HG03354 (cell line): ENCODE results near the gene TPD52L3.

ENCODE experiments used
- ATAC-seq: cut with Tn5 transposase; IDR thresholded peaks from one replicate; pipeline ENCODE4 v1.9.1; 2021; ENCODE audit warnings: mild to moderate bottlenecking; ENCODE audit not compliant: unreplicated experiment, poor library complexity, severe bottlenecking

The TPD52L3 gene

DNA sequence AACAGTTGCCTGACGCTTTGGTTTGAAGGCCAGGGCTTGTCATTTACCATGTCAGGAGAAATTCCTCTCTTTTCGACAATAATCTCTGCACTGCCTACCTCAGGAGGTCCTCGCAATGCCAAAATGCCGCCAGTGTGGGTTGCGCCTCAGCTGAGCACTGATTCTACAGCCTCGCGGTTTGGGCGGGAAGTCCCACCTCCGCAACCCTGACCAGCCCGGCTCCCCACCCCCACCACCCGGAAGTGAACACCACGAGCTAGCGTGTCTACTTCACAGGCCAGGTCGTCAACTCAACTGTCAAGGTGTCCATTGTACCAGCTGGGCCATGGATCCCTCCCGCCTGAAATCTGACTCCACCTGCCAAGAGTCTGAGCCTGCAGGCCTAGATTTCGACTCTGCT, at the start of gene TPD52L3:
Gene TPD52L3, plus strand, starts transcription at position 273 of the 400 bp plus-strand sequence. CDS start 221 bp downstream, outside the sequence.
- no peak for ATAC-seq

DNA sequence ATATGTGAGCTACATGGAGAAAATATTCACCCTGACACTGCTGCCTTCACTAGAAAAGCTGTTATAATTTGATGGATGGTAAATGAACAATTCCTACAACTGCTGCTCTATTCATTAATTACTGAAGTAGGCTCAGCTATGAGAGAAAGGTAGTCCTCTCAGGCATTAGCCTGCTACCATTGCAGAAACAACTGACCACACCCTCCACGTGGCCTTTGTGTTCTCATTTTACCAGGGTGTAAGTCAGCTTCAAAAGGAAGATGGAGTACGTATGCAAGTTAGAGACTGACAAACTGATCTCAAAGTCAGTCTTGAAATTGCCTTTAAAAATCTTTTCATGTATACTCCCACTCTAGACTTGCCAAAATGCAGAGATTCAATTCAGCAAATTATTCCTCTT, 26.3 kb upstream of the TPD52L3 start:
- no peak for ATAC-seq

DNA sequence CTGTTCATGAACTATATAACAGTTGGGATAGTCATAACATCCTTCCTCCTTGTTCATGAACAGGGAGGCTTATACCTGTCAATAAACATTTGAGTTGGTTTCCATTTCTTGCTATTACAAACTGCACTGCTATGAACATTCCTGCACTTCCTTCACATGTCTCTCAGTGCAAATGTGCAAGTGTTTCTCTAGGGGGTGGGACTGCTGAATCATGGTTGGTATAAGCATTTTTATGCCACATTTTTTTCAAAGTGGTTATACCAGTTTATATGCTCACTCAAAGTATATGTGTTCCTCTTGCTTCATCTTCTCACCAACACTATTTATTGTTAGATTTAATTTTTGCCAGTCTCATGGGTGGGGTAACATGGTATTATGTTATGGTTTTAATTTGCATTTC, 25.8 kb upstream of the TPD52L3 start:
- ATAC-seq: no peak

DNA sequence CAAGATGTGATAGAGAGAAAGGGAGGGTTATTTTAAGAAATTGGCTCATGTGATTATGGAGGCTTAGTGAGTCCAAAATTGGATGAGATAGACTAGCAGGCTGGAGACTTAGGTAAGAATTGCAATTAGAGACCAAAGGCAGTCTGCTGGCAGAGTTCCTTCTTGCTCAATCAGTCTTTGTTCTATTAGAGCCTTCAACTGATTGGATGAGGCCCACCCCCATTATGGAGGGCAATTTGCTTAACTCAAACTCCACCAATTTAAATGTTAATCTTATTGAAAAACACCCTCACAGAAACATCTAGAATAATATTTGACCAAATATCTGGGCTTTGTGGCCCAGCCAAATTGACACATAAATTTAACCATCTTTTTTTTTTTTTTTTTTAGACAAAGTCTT, 23.9 kb upstream of the TPD52L3 start:
- no peak for ATAC-seq

DNA sequence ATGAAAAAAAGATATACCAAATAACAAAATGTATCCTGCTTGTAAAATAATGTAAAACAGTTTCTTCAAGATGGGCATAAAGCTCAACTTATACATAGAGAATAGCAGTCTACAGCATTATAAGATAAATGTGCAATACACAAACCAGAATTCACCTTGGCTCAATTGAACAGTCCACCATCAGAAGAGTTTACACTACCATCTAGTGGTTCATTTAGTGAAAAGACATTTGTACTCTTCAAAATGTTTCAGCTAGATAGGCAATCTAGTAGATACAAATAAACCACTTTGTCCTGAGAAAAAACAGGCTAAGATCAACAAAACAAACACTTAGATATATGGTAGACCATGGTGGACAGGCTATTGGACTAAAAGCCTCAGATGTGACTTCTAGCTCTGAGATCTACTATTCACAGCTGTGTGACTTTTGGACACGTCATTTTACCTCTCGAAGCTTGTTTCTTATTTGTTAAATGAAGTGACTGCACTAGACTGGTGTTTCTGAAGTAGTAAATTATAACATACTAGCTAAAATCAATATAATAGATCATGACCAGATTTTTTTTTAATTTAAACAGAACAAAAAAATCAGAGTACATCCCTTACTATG, 22.1 kb upstream of the TPD52L3 start:
- ATAC-seq: no peak

DNA sequence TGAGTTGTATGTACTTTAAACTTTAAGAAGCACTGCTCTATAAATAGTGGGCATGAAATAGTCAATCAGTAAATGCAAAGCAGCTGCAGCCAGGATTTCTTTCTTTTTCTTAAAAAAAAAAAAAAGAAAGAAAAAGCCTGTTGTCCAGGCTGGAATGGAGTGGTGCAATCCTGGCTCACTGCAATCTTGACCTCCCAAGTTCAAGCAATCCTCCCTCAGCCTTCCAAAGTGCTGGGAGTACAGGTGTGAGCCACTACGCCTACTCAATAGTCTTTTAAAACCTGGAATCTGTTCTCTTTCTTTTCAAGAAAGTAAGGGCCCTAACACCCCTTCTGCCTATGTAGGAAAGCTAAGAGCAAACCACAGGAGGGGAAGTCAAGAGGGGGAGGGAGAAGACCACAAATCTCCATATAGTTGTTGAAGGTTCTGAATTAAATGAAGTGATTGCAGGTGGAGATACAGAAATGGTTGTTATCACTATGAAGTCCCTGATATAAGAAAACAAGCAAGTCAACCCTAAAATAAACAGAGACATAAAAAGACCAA, 20.6 kb upstream of the TPD52L3 start:
- ATAC-seq: no peak

DNA sequence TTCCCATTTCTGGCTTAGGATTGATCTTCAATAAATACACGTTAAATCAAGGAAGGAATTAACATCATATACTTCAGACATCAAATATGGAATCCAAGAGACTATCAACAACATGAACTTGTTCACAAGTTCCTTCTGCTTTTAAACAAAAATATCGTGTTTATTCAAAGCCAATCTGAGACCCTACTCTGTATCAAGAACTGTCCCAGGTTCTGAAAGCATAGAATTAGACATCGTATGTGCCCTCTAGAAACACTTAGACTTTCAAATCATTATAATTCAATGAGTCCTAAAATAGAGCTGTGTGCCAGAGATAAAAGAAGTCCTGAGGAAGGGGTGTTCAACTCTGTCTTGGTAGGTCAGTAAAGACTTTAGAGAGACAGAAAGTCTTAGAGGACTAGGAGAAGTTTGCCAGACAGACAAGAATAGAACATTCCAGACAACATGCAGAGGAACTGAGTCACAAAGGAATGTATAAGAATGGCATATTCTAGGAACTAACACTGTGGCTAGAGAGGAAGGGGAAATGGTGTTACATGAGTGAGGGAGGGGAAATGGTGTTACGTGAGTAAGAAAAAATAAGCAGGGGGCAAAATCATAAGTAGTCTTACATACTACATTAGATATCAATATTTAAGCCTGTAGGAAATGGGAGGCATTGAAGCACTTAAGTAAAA, 2.9 kb downstream of the TPD52L3 start:
- no peak for ATAC-seq

DNA sequence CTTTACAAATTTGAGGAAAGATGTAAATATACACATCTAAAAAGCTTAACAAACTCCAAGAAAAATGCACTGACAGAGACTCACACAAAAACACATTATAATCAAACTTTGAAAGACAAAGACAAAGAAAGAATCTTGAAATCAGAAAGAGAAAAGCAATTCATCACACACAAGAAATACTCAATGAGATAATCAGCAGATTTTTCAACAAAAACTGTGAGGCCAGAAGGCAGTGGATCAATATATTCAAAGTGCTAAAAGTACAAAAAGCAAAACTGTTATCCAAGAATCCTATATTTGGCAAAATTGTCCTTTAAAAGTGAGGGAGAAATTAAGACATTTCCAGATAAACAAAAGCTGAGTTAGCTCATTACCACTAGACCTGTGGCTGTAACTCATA, 6.1 kb downstream of the TPD52L3 start:
- no peak for ATAC-seq

DNA sequence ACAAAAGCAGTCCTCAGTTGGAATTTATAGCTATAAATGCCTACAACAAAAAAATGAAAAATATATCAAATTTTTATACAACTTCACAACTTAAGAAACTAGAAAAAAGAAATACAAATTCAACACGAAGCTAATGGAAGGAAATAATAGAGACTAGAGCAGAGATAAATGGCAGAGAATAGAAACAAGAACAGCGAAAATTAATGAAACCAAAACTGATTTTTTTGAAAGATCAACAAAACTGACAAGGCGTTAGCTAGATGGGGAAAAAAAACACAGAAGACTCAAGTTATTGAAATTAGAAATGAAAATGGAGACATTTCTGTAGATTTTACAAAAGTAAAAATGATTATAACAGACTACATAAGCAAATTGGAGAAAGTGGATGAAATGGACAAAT, 20.6 kb downstream of the TPD52L3 start:
- no peak for ATAC-seq

DNA sequence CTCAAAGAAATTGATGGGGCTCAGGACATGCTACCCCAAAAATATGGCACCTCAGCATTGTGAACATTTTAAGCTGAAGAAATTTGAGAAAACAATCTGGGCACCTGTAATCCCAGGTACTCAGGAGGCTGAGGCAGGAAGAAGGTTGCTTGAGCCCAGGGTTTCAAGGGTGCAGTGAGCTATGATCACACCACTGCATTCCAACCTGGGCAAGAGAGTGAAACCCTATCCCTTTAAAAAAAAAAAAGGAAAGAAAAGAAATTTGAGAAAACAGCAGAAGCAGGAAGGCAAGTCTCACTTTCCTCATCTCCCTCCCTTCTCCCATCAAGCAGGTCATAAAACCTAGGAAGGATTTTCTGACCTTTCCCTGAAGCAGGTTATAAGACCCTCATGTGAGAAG, 23.6 kb downstream of the TPD52L3 start:
- ATAC-seq: no peak

DNA sequence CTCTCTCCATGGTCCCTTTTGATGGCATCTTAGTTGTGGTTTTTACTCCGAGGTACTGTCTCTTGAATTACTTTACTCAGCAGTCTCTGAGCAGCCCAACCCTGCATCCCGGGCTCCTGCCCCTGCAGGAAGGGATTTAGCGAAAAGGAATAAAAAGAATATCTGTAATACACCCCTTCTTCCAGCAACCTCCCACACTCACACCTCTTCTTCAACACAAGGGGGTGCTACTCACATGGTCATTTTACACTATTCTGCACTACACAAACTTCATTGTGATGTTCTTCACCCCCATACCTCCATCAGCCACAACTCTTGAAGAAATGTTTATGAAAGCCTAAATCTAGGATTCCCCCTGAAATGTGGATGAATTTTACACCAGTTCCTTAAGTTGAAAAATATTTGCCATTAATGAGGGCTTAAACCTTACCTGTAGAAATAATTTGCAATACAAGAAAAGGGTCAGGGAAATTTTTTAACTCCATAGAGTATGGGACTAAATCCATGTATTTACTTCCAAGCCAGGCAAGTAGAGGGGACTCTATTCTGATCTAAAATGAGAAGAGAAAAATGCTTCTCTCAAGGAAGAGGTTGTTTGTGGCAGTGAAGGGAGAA, 26.0 kb downstream of the TPD52L3 start:
- ATAC-seq: peak; percentile 90

DNA sequence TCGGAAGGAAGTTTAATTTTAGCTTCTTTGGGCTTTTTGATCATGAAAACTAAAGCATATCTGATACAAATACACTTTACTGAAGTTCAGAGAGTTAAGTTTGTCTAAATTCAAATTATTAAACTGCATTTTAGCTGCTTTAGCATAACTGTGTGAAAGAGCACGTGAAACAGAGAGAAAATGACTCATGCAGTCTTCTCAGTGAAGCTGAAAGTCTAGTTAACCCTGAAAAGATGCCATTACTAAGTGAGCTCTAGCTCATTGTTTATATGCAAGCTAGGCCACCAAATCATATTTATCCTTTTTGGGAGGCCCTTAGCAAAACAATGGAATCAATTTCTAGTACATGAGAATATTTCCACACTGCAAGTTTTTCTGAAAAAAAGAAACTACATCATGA, 27.6 kb downstream of the TPD52L3 start:
- no peak for ATAC-seq

DNA sequence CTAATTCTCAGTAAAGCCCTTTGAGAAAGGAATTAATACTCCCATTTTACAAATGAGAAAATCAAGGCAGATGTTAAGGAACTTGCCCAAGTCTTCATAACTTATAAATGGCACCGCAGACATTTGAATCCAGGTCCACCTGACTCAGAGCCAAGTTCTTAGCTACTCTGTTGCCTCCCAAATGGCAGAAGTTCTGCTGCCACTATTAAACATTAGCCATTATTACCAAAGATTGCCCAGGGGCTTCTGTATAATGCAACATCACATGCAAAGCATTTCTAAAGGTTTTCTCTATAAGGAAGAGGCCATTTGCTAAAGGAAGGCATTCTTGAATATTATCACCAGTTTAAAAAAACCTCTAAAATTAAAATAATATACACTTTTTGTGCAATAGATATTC, 28.3 kb downstream of the TPD52L3 start:
- ATAC-seq: no peak

DNA sequence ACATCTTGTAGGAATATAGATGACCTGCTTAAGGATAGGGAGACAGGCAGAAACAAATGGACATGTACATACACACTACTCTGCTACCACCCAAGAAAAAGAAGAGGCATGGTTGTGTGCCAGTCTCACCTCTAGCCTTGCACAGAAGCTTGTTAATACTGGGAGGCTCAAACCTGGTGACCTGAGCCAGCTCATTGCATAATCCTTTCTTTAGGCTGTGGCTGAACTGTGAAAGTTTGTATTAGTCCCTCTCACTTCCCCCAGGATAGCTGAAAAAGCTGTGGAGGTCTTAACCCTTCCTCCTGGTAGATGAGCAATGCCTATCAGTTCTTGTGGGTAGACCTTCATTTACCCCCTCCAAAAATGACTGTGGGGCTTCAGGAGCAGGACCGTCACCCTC, 28.7 kb downstream of the TPD52L3 start:
- ATAC-seq: no peak

DNA sequence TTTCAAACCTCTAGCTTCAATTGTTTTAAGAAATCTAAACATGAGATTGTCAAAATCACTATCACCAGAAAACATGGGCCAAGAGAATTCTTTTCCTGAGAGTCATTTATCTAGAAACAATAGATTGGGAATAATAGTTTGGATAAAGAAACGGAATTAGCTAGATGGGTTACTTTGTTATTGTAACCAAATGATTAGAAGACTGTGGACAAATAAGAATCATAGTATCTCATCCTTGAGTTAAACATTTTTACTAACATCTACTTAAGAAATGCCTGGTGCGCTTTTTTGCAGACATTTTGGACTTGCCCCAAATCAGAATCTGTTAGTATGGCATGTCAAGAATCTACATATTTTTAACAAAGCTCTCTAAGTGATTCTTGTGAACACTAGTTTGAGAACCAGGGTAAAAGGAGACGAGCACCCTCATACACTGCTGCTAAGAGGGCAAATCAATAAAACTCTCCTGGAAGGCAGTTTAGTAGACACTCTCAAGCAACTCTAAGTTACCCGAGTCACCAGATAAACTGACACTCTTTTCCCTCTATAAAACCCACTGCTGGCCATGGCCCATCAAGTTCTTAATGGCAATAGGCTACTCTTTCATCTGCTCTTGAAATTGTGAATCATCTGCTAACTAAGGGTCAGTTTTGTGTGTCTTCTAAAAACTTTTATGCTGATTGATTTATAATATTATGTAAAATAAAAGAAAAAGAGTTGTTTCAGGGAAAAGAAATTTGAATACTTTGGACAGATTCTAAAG, 39.1 kb downstream of the TPD52L3 start:
- ATAC-seq: no peak

DNA sequence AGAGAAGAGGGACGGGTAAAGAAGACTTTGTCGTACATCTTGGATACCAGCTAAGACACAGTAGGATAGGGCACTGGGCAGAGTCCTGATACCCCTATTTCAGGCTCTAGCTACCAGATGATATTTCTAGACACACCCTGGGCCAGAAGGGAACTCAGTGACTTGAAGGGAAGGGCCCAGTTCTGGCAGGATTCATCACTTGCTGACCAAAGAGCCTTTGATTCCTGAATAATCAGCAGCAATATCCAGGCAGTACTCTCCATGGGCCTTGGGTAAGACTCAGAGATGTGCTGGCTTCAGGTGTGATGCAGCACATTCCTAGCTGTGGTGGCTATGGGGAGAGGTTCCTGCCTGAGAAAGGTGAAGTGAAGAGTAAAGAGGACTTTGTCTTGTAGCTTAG, 40.7 kb downstream of the TPD52L3 start:
- ATAC-seq: no peak
